K562 (cell line): Measurements from ENCODE around the gene ERMP1.

Source experiments
- TF ChIP-seq, protein P1 (sequence below), 3 experiments: IDR thresholded peaks in 2 of 3; conservative IDR thresholded peaks in 1 of 3; 2 replicates each; pipeline ENCODE4 v1.5.1; 2011 to 2012; ENCODE audit warnings: low read length in 3 of 3, mild to moderate bottlenecking in 3 of 3, control low read depth in 2 of 3, improper control_type of control experiment in 1 of 3, inconsistent platforms in 1 of 3, low read depth in 1 of 3, mixed read lengths in 1 of 3, moderate library complexity in 1 of 3; ENCODE audit not compliant: insufficient read depth in 2 of 3
- TF ChIP-seq, protein P2 (sequence below): fragments of 250-450 bp; sonication (Bioruptor Pico); IDR thresholded peaks from 2 replicates; pipeline ENCODE4 v1.5.0; 2021
- TF ChIP-seq, protein P3 (sequence below), 2 experiments: fragments of 450-650 bp; formaldehyde crosslinking in 1 of 2; IDR thresholded peaks; 2 replicates each; pipeline versions ENCODE4 v1.4.0 to v1.6.1; 2014 to 2020; ENCODE audit warnings: mild to moderate bottlenecking in 2 of 2, borderline replicate concordance in 1 of 2, low read depth in 1 of 2

DNA sequence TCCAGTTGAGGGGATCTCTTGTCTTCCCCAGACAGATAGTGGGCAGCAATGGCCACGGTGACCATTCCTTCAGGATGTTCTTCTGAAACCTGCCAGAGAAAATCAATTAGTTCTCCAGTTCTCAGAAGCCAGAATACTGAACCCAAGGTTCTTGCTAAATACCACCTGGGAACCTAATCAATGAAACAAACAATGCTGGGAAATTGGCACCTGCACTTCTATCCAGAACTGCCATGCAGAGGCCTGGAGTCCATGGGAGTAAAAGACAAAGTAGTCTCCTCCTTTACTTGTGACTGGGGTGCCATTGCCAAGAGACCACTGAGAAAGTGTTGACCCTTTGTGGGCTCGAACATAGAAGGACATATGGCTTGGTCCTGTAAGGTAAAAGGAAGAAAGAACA is 45.7 kb downstream of the ERMP1 start:
- TF ChIP-seq, protein P1, sequence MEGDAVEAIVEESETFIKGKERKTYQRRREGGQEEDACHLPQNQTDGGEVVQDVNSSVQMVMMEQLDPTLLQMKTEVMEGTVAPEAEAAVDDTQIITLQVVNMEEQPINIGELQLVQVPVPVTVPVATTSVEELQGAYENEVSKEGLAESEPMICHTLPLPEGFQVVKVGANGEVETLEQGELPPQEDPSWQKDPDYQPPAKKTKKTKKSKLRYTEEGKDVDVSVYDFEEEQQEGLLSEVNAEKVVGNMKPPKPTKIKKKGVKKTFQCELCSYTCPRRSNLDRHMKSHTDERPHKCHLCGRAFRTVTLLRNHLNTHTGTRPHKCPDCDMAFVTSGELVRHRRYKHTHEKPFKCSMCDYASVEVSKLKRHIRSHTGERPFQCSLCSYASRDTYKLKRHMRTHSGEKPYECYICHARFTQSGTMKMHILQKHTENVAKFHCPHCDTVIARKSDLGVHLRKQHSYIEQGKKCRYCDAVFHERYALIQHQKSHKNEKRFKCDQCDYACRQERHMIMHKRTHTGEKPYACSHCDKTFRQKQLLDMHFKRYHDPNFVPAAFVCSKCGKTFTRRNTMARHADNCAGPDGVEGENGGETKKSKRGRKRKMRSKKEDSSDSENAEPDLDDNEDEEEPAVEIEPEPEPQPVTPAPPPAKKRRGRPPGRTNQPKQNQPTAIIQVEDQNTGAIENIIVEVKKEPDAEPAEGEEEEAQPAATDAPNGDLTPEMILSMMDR (IDR thresholded peaks at IDR 0.05 in 2 of 3, conservative IDR thresholded peaks at IDR 0.05 in 1 of 3; ENCODE audit: insufficient read depth in 2 of 3, low read depth in 1 of 3, low read length in 3 of 3) = no peak
- TF ChIP-seq, protein P2, sequence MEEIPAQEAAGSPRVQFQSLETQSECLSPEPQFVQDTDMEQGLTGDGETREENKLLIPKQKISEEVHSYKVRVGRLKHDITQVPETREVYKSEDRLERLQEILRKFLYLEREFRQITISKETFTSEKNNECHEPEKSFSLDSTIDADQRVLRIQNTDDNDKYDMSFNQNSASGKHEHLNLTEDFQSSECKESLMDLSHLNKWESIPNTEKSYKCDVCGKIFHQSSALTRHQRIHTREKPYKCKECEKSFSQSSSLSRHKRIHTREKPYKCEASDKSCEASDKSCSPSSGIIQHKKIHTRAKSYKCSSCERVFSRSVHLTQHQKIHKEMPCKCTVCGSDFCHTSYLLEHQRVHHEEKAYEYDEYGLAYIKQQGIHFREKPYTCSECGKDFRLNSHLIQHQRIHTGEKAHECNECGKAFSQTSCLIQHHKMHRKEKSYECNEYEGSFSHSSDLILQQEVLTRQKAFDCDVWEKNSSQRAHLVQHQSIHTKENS (CRISPR knock-in tag) = no peak
- TF ChIP-seq, protein P3, sequence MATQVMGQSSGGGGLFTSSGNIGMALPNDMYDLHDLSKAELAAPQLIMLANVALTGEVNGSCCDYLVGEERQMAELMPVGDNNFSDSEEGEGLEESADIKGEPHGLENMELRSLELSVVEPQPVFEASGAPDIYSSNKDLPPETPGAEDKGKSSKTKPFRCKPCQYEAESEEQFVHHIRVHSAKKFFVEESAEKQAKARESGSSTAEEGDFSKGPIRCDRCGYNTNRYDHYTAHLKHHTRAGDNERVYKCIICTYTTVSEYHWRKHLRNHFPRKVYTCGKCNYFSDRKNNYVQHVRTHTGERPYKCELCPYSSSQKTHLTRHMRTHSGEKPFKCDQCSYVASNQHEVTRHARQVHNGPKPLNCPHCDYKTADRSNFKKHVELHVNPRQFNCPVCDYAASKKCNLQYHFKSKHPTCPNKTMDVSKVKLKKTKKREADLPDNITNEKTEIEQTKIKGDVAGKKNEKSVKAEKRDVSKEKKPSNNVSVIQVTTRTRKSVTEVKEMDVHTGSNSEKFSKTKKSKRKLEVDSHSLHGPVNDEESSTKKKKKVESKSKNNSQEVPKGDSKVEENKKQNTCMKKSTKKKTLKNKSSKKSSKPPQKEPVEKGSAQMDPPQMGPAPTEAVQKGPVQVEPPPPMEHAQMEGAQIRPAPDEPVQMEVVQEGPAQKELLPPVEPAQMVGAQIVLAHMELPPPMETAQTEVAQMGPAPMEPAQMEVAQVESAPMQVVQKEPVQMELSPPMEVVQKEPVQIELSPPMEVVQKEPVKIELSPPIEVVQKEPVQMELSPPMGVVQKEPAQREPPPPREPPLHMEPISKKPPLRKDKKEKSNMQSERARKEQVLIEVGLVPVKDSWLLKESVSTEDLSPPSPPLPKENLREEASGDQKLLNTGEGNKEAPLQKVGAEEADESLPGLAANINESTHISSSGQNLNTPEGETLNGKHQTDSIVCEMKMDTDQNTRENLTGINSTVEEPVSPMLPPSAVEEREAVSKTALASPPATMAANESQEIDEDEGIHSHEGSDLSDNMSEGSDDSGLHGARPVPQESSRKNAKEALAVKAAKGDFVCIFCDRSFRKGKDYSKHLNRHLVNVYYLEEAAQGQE (IDR thresholded peaks at IDR 0.05; ENCODE audit: borderline replicate concordance) = no peak
- TF ChIP-seq, protein P3 (CRISPR knock-in tag; IDR thresholded peaks at IDR 0.05; ENCODE audit: low read depth) = no peak
